Esophagus squamous epithelium (tissue), 4 donors: Measurements from ENCODE around the gene SMARCAL1.

ENCODE experiments used
- POLR2A ChIP-seq, 4 donors: fragments of 450-650 bp; IDR thresholded peaks; one replicate each; pipeline ENCODE4 v1.6.1; 2017; ENCODE audit warnings: antibody characterized with exemption in 4 of 4, mild to moderate bottlenecking in 4 of 4, moderate library complexity in 3 of 4
- TF ChIP-seq, protein P1 (sequence below), 6 experiments: fragments of 450-650 bp in 4 of 6; fragments of 200-600 bp in 2 of 6; sonication (generic) in 2 of 6; IDR thresholded peaks; one replicate each; pipeline ENCODE4 v1.5.1; 2016 to 2019; ENCODE audit warnings: antibody characterized with exemption in 6 of 6, mild to moderate bottlenecking in 4 of 6, moderate library complexity in 4 of 6

- TF ChIP-seq, protein P1, sequence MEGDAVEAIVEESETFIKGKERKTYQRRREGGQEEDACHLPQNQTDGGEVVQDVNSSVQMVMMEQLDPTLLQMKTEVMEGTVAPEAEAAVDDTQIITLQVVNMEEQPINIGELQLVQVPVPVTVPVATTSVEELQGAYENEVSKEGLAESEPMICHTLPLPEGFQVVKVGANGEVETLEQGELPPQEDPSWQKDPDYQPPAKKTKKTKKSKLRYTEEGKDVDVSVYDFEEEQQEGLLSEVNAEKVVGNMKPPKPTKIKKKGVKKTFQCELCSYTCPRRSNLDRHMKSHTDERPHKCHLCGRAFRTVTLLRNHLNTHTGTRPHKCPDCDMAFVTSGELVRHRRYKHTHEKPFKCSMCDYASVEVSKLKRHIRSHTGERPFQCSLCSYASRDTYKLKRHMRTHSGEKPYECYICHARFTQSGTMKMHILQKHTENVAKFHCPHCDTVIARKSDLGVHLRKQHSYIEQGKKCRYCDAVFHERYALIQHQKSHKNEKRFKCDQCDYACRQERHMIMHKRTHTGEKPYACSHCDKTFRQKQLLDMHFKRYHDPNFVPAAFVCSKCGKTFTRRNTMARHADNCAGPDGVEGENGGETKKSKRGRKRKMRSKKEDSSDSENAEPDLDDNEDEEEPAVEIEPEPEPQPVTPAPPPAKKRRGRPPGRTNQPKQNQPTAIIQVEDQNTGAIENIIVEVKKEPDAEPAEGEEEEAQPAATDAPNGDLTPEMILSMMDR (IDR thresholded peaks at IDR 0.05), result no peak
- no peak for TF ChIP-seq POLR2A (IDR thresholded peaks at IDR 0.05)
Observed at GRCh38 chr2:216370961-216371712, 41.1 kb upstream of the SMARCAL1 start.
